CD4-positive, alpha-beta memory T cell (primary cell): ENCODE results near the gene PLA2G2D. TPM values are rescaled to one million over a fixed set of nuclear protein-coding genes. Genes with fewer than 3 reads are reported as not detected.
A peak's percentile ranks its signal among the peaks of the same experiment; 100 is the strongest.

Experiments
- CTCF ChIA-PET: fragments of 350-600 bp; sonication (Branson Sonifier 250); formaldehyde crosslinking; loops from one replicate; lab custom pipeline; 2021; ENCODE audit warnings: inconsistent platforms; ENCODE audit not compliant: partially characterized antibody; lab: Charles Lee
- POLR2A ChIA-PET: fragments of 350-600 bp; sonication (Branson Sonifier 250); formaldehyde crosslinking; loops from one replicate; lab custom pipeline; 2021; ENCODE audit not compliant: partially characterized antibody; lab: Charles Lee
- DNase-seq, 5 donors: peaks; one replicate each; pipeline versions ENCODE4 v3.0.0 to v3.0.0-alpha.2; 2020 to 2022; ENCODE audit warnings: mixed read lengths in 1 of 5
- H3K27ac ChIP-seq: one replicate; pipeline ENCODE4 v1.7.0; 2013; ENCODE audit warnings: low read depth, low read length
- H3K27me3 ChIP-seq: 2 replicates; pipeline ENCODE4 v1.7.0; 2013; ENCODE audit warnings: mild to moderate bottlenecking, low read length, moderate library complexity; ENCODE audit not compliant: insufficient read depth
- H3K36me3 ChIP-seq: 2 replicates; pipeline ENCODE4 v1.7.0; 2013; ENCODE audit warnings: mild to moderate bottlenecking, low read length, moderate library complexity; ENCODE audit not compliant: insufficient read depth
- H3K4me1 ChIP-seq: 2 replicates; pipeline ENCODE4 v1.7.0; 2013; ENCODE audit warnings: mild to moderate bottlenecking, low read length, moderate library complexity; ENCODE audit not compliant: insufficient read depth
- H3K4me3 ChIP-seq, 2 donors: one replicate each; pipeline ENCODE4 v1.7.0; 2013; ENCODE audit warnings: low read length in 2 of 2, mild to moderate bottlenecking in 1 of 2
- H3K9me3 ChIP-seq, 2 donors: one replicate each; pipeline ENCODE4 v1.7.0; 2013; ENCODE audit warnings: low read length in 2 of 2, control low read depth in 1 of 2; ENCODE audit not compliant: control insufficient read depth in 1 of 2
- H3K27ac Mint-ChIP-seq, 7 donors: one replicate each; pipeline ENCODE4 v1.8.0; 2020 to 2021; ENCODE audit warnings: mixed read lengths in 7 of 7, mild to moderate bottlenecking in 6 of 7, inconsistent platforms in 3 of 7, moderate library complexity in 3 of 7
- H3K27me3 Mint-ChIP-seq, 2 donors: one replicate each; pipeline ENCODE4 v1.8.0; 2020 to 2021; ENCODE audit warnings: mixed read lengths in 2 of 2
- H3K36me3 Mint-ChIP-seq, 2 donors: one replicate each; pipeline ENCODE4 v1.8.0; 2020 to 2021; ENCODE audit warnings: mixed read lengths in 2 of 2, inconsistent platforms in 1 of 2, mild to moderate bottlenecking in 1 of 2
- H3K4me1 Mint-ChIP-seq, 4 donors: one replicate each; pipeline ENCODE4 v1.8.0; 2020 to 2021; ENCODE audit warnings: mixed read lengths in 4 of 4, mild to moderate bottlenecking in 1 of 4
- H3K4me3 Mint-ChIP-seq, 8 donors: one replicate each; pipeline ENCODE4 v1.8.0; 2020 to 2021; ENCODE audit warnings: mixed read lengths in 8 of 8, mild to moderate bottlenecking in 7 of 8, moderate library complexity in 6 of 8, inconsistent platforms in 3 of 8
- H3K9me3 Mint-ChIP-seq, 8 donors: one replicate each; pipeline ENCODE4 v1.8.0; 2020 to 2021; ENCODE audit warnings: mixed read lengths in 8 of 8, mild to moderate bottlenecking in 5 of 8, inconsistent platforms in 3 of 8, moderate library complexity in 1 of 8
- intact Hi-C: fragments of 100-400 bp; cut with micrococcal nuclease; formaldehyde crosslinking; loops from one replicate; pipeline ENCODE4 v1.15.1; 2023
- polyA plus RNA-seq, 2 donors: library from polyadenylated mRNA; unstranded; fragments of 300-500 nt; fragmentation: Illumina TruSeq; gene quantifications; one replicate each; pipeline ENCODE4 v1.2.3, GENCODE V29; 2021
- total RNA-seq, 2 experiments: library from RNA; stranded (reverse); gene quantifications; one replicate each; pipeline ENCODE4 v1.2.3, GENCODE V29; 2021

PLA2G2D gene, protein sequence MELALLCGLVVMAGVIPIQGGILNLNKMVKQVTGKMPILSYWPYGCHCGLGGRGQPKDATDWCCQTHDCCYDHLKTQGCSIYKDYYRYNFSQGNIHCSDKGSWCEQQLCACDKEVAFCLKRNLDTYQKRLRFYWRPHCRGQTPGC
- total RNA-seq, result not detected
- polyA plus RNA-seq, result under 1 TPM in 1 of 2 donors, not detected in 1; 0.29 TPM

GRCh38 chr1:20119347-20119746 lies at the start of gene PLA2G2D:
Gene PLA2G2D, minus strand, starts transcription at chr1:20119536. Its CDS starts 38 bp downstream, at chr1:20119498.
- Histone ChIP-seq H3K27ac (no peak within 1 kb of the TSS), H3K36me3 (no peaks in the 10 kb centered on the region), H3K27me3 (no peaks in the 10 kb centered on the region), H3K9me3 (no peaks in the 10 kb centered on the region), H3K4me3 (no peak within 1 kb of the TSS), H3K4me1 (no peaks in the 10 kb centered on the region)
- Mint-ChIP-seq H3K4me3 (no peak within 1 kb of the TSS), H3K9me3 (no peaks in the 10 kb centered on the region), H3K27ac (no peak within 1 kb of the TSS), H3K27me3 (peaks cover 12 to 31% of the 10 kb centered on the region in 2 donors), H3K36me3 (no peaks in the 10 kb centered on the region), H3K4me1 (no peaks in the 10 kb centered on the region)
- POLR2A ChIA-PET, result no interaction called here
- DNase-seq, result no peak
- CTCF ChIA-PET, result no interaction called here
- intact Hi-C loops, result no loop called here

- POLR2A ChIA-PET, result no interaction called here
- Mint-ChIP-seq H3K9me3 (peaks cover 0 to 23% (median 14%) of the 10 kb centered on the region in 8 donors), H3K36me3 (peaks cover 5 to 8% of the 10 kb centered on the region in 2 donors), H3K27ac (peak overlapping the region in 1 of 7 donors; percentile 63), H3K4me3 (no peak overlapping the region), H3K4me1 (peaks cover 2 to 10% (median 6%) of the 10 kb centered on the region in 4 donors), H3K27me3 (peaks cover 3 to 5% of the 10 kb centered on the region in 2 donors)
- Histone ChIP-seq H3K4me3 (no peak overlapping the region), H3K36me3 (no peaks in the 10 kb centered on the region), H3K27me3 (no peaks in the 10 kb centered on the region), H3K27ac (no peak overlapping the region), H3K9me3 (peaks cover 0 to 6% of the 10 kb centered on the region in 2 donors), H3K4me1 (peaks cover 6% of the 10 kb centered on the region)
- CTCF ChIA-PET, result no interaction called here
- intact Hi-C loops, result no loop called here
- DNase-seq, result no peak
These were observed 49.5 kb upstream of the PLA2G2D start for GRCh38 chr1:20168564-20169491.

- peaks cover 0 to 6% of the 10 kb centered on the region in 2 donors for H3K9me3 ChIP-seq
- H3K36me3 Mint-ChIP-seq, result peaks cover 17 to 20% of the 10 kb centered on the region in 2 donors
These were observed 47.8 kb upstream of the PLA2G2D start for GRCh38 chr1:20167126-20167525.

GRCh38 chr1:20166051-20166450 lies 46.7 kb upstream of the PLA2G2D start:
- H3K27ac ChIP-seq, result no peak overlapping the region
- peaks cover 0 to 51% (median 34%) of the 10 kb centered on the region in 8 donors for H3K9me3 Mint-ChIP-seq
- H3K4me3 Mint-ChIP-seq, result no peak overlapping the region
- ChIA-PET CTCF (interaction anchor here (1.4 to 2.8 kb wide), 2 partner anchors 14 to 30 kb away, joined by 4 to 19 read pairs; no protein-coding TSS in a partner anchor), POLR2A (no interaction called here)
- H3K27ac Mint-ChIP-seq, result no peak overlapping the region
- H3K4me3 ChIP-seq, result no peak overlapping the region
- H3K27me3 ChIP-seq, result no peaks in the 10 kb centered on the region
- H3K9me3 ChIP-seq, result peaks cover 0 to 8% of the 10 kb centered on the region in 2 donors
- DNase-seq, result no peak
- no peaks in the 10 kb centered on the region for H3K36me3 ChIP-seq
- intact Hi-C loops, result no loop called here
- peaks cover 3 to 5% of the 10 kb centered on the region in 2 donors for H3K27me3 Mint-ChIP-seq
- peaks cover 0 to 1% (median 0%) of the 10 kb centered on the region in 4 donors for H3K4me1 Mint-ChIP-seq
- peaks cover under 1% of the 10 kb centered on the region for H3K4me1 ChIP-seq
- H3K36me3 Mint-ChIP-seq, result peaks cover 20 to 23% of the 10 kb centered on the region in 2 donors

More at GRCh38 chr1:20167126-20167525, 47.8 kb upstream of the PLA2G2D start:
- H3K4me3 Mint-ChIP-seq, result no peak overlapping the region
- H3K4me1 ChIP-seq, result peaks cover 6% of the 10 kb centered on the region
- H3K4me1 Mint-ChIP-seq, result peaks cover 2 to 8% (median 5%) of the 10 kb centered on the region in 4 donors
- H3K36me3 ChIP-seq, result no peaks in the 10 kb centered on the region
- ChIA-PET POLR2A (no interaction called here), CTCF (interaction anchor here (1.4 to 2.8 kb wide), 2 partner anchors 15 to 29 kb away, joined by 4 to 19 read pairs; no protein-coding TSS in a partner anchor)
- H3K27me3 Mint-ChIP-seq, result peaks cover 3 to 5% of the 10 kb centered on the region in 2 donors
- no peak for DNase-seq
- H3K27me3 ChIP-seq, result no peaks in the 10 kb centered on the region
- intact Hi-C loops, result no loop called here
- H3K9me3 Mint-ChIP-seq, result peaks cover 0 to 40% (median 24%) of the 10 kb centered on the region in 8 donors
- no peak overlapping the region for H3K27ac ChIP-seq
- peak overlapping the region in 1 of 7 donors; percentile 56 for H3K27ac Mint-ChIP-seq
- H3K4me3 ChIP-seq, result no peak overlapping the region

- H3K27me3 ChIP-seq, result no peaks in the 10 kb centered on the region
- H3K27ac ChIP-seq, result no peak overlapping the region
- H3K27me3 Mint-ChIP-seq, result peaks cover 3 to 5% of the 10 kb centered on the region in 2 donors
- H3K4me1 ChIP-seq, result no peaks in the 10 kb centered on the region
- no peak overlapping the region for H3K4me3 ChIP-seq
- peaks cover 0 to 1% (median 0%) of the 10 kb centered on the region in 4 donors for H3K4me1 Mint-ChIP-seq
- POLR2A ChIA-PET, result no interaction called here
- H3K36me3 Mint-ChIP-seq, result peaks cover 20 to 25% of the 10 kb centered on the region in 2 donors
- H3K9me3 ChIP-seq, result peaks cover 0 to 12% of the 10 kb centered on the region in 2 donors
- H3K27ac Mint-ChIP-seq, result no peak overlapping the region
- no peaks in the 10 kb centered on the region for H3K36me3 ChIP-seq
- intact Hi-C loops, result no loop called here
- CTCF ChIA-PET, result interaction anchor here (2.8 kb wide), 1 partner anchor 31 kb away, joined by 19 read pairs; no protein-coding TSS in a partner anchor
- DNase-seq, result no peak
- peaks cover 0 to 56% (median 38%) of the 10 kb centered on the region in 8 donors for H3K9me3 Mint-ChIP-seq
- H3K4me3 Mint-ChIP-seq, result no peak overlapping the region
These were observed 46.2 kb upstream of the PLA2G2D start for GRCh38 chr1:20165522-20165951.

GRCh38 chr1:20164694-20165202 lies 45.4 kb upstream of the PLA2G2D start:
- no peak for DNase-seq
- intact Hi-C loops, result no loop called here
- H3K27ac ChIP-seq, result no peak overlapping the region
- no peaks in the 10 kb centered on the region for H3K27me3 ChIP-seq
- CTCF ChIA-PET, result interaction anchor here (2.8 kb wide), 1 partner anchor 31 kb away, joined by 19 read pairs; no protein-coding TSS in a partner anchor
- H3K9me3 ChIP-seq, result peaks cover 0 to 12% of the 10 kb centered on the region in 2 donors
- Mint-ChIP-seq H3K27ac (no peak overlapping the region), H3K9me3 (peaks cover 0 to 64% (median 46%) of the 10 kb centered on the region in 8 donors), H3K36me3 (peaks cover 20 to 28% of the 10 kb centered on the region in 2 donors), H3K4me1 (peaks cover 0 to 1% (median 0%) of the 10 kb centered on the region in 4 donors), H3K27me3 (peaks cover 3 to 5% of the 10 kb centered on the region in 2 donors), H3K4me3 (no peak overlapping the region)
- no peak overlapping the region for H3K4me3 ChIP-seq
- H3K4me1 ChIP-seq, result no peaks in the 10 kb centered on the region
- POLR2A ChIA-PET, result no interaction called here
- no peaks in the 10 kb centered on the region for H3K36me3 ChIP-seq
